ENCODE results near the gene NECTIN2.

DNA sequence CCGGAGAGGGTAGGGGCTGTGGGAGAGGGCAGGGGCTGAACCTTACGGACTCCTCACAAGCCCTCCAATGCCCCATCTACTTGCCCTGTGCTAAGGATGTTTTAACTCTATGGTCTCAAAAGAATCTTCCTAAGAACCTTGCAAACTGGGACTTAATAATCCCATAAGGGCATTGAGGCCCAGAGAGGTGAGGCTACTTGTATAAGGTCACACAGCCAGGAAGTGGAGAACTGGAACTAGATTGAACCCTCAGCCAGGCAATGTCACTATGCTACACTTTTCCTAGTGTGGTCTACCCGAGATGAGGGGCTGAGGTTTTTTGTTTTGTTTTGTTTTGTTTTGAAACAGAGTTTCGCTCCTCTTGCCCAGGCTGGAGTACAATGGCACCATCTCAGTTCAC is 85.4 kb downstream of the NECTIN2 start:
- TF ChIP-seq, protein P1, sequence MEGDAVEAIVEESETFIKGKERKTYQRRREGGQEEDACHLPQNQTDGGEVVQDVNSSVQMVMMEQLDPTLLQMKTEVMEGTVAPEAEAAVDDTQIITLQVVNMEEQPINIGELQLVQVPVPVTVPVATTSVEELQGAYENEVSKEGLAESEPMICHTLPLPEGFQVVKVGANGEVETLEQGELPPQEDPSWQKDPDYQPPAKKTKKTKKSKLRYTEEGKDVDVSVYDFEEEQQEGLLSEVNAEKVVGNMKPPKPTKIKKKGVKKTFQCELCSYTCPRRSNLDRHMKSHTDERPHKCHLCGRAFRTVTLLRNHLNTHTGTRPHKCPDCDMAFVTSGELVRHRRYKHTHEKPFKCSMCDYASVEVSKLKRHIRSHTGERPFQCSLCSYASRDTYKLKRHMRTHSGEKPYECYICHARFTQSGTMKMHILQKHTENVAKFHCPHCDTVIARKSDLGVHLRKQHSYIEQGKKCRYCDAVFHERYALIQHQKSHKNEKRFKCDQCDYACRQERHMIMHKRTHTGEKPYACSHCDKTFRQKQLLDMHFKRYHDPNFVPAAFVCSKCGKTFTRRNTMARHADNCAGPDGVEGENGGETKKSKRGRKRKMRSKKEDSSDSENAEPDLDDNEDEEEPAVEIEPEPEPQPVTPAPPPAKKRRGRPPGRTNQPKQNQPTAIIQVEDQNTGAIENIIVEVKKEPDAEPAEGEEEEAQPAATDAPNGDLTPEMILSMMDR (IDR thresholded peaks at IDR 0.05): no peak
- TF ChIP-seq EZH2phosphoT487 (IDR thresholded peaks at IDR 0.05): no peak
